GM18511 (cell line): ENCODE measurements around the gene PCDHGA12.

Experiments
- ATAC-seq: cut with Tn5 transposase; IDR thresholded peaks from one replicate; pipeline ENCODE4 v1.9.1; 2021; ENCODE audit warnings: mild to moderate bottlenecking, moderate library complexity; ENCODE audit not compliant: unreplicated experiment

PCDHGA12 gene

GRCh38 chr5:141439411-141440141 lies 9.3 kb downstream of the PCDHGA12 start:
- no peak for ATAC-seq

GRCh38 chr5:141440341-141440740 lies 10.0 kb downstream of the PCDHGA12 start:
- no peak for ATAC-seq

GRCh38 chr5:141441571-141442170 lies 11.4 kb downstream of the PCDHGA12 start:
- ATAC-seq, result no peak

- no peak for ATAC-seq
These were observed 35.0 kb downstream of the PCDHGA12 start for GRCh38 chr5:141465351-141465750.

GRCh38 chr5:141475625-141476131 lies 45.4 kb downstream of the PCDHGA12 start, which contains the start of gene PCDHGC3:
PCDHGC3 (plus strand) TSS chr5:141475966; CDS start chr5:141476117, 151 bp downstream.
- peak; percentile 98 for ATAC-seq

GRCh38 chr5:141476132-141476911 lies 46.0 kb downstream of the PCDHGA12 start:
- peak; percentile 42 for ATAC-seq

- no peak for ATAC-seq
These were observed 46.8 kb downstream of the PCDHGA12 start for GRCh38 chr5:141477044-141477575.

GRCh38 chr5:141477815-141478214 lies 47.5 kb downstream of the PCDHGA12 start:
- ATAC-seq, result no peak

GRCh38 chr5:141478321-141478945 lies 48.1 kb downstream of the PCDHGA12 start:
- ATAC-seq, result no peak

GRCh38 chr5:141479776-141480175 lies 49.5 kb downstream of the PCDHGA12 start:
- no peak for ATAC-seq
